GM19351 (cell line): ENCODE results near the gene CEBPA.
"Not testable (repeated sequence)": the region's sequence is repeated elsewhere in the genome, so short reads cannot be mapped to it uniquely, and the experiment has no call there.

Experiments
- ATAC-seq: cut with Tn5 transposase; IDR thresholded peaks from one replicate; pipeline ENCODE4 v1.9.1; 2021; ENCODE audit warnings: mild to moderate bottlenecking, moderate library complexity; ENCODE audit not compliant: unreplicated experiment

CEBPA gene

GRCh38 chr19:33301144-33301899 lies 1.0 kb downstream of the CEBPA start:
- ATAC-seq, result no peak

GRCh38 chr19:33300894-33301143 lies 1.5 kb downstream of the CEBPA start:
- no peak for ATAC-seq

GRCh38 chr19:33300009-33300893 lies 2.1 kb downstream of the CEBPA start:
- no peak for ATAC-seq

GRCh38 chr19:33299051-33299688 lies 3.2 kb downstream of the CEBPA start:
- no peak for ATAC-seq

GRCh38 chr19:33298146-33298911 lies 4.0 kb downstream of the CEBPA start:
- ATAC-seq, result no peak

- no peak for ATAC-seq
Measured at GRCh38 chr19:33297401-33298145, 4.8 kb downstream of the CEBPA start.

- ATAC-seq, result no peak
Measured at GRCh38 chr19:33296488-33296971, 5.8 kb downstream of the CEBPA start.

GRCh38 chr19:33295621-33296487 lies 6.5 kb downstream of the CEBPA start:
- no peak for ATAC-seq

- ATAC-seq, result not testable (repeated sequence)
Measured at GRCh38 chr19:33295046-33295445, 7.3 kb downstream of the CEBPA start.

- no peak for ATAC-seq
Measured at GRCh38 chr19:33294058-33294798, 8.1 kb downstream of the CEBPA start.

- no peak for ATAC-seq
Measured at GRCh38 chr19:33293255-33294057, 8.9 kb downstream of the CEBPA start.

- ATAC-seq, result no peak
Measured at GRCh38 chr19:33292595-33293254, 9.6 kb downstream of the CEBPA start.

- no peak for ATAC-seq
Measured at GRCh38 chr19:33291623-33292534, 10.5 kb downstream of the CEBPA start.

GRCh38 chr19:33290956-33291622 lies 11.2 kb downstream of the CEBPA start:
- no peak for ATAC-seq

- ATAC-seq, result no peak
Measured at GRCh38 chr19:33290082-33290815, 12.1 kb downstream of the CEBPA start.
